Thyroid gland (tissue), 4 donors: ENCODE measurements around the gene CDK5RAP3. TPM values are rescaled to one million over a fixed set of nuclear protein-coding genes. Genes with fewer than 3 reads are reported as not detected.
"Not testable (repeated sequence)": the region's sequence is repeated elsewhere in the genome, so short reads cannot be mapped to it uniquely, and the experiment has no call there.

Source experiments
- DNase-seq, 2 donors: peaks; one replicate each; pipeline ENCODE4 v3.0.0-alpha.2; 2019
- H3K27ac ChIP-seq, 3 donors: fragments of 200-600 bp; sonication (generic); 1 replicate in 2 of 3; 2 replicates in 1 of 3; pipeline ENCODE4 v1.5.1; 2016 to 2019; ENCODE audit warnings: mild to moderate bottlenecking in 1 of 3, moderate library complexity in 1 of 3
- H3K27me3 ChIP-seq: fragments of 200-600 bp; sonication (generic); one replicate; pipeline ENCODE4 v1.5.1; 2019
- H3K36me3 ChIP-seq, 2 donors: fragments of 200-600 bp; sonication (generic); one replicate each; pipeline ENCODE4 v1.5.1; 2016 to 2019
- H3K4me1 ChIP-seq, 2 donors: fragments of 200-600 bp; sonication (generic); one replicate each; pipeline ENCODE4 v1.5.1; 2017 to 2019
- H3K4me3 ChIP-seq, 3 donors: fragments of 200-600 bp; sonication (generic); replicated peaks in 1 of 3; 1 replicate in 2 of 3; 2 replicates in 1 of 3; pipeline ENCODE4 v1.5.1; 2016; ENCODE audit warnings: mild to moderate bottlenecking in 1 of 3
- H3K9me3 ChIP-seq: fragments of 200-600 bp; sonication (generic); one replicate; pipeline ENCODE4 v1.5.1; 2017
- CTCF ChIP-seq, 6 experiments: fragments of 200-600 bp in 3 of 6; fragments of 450-650 bp in 3 of 6; sonication (generic) in 3 of 6; IDR thresholded peaks; one replicate each; pipeline ENCODE4 v1.5.1; 2016 to 2019; ENCODE audit warnings: antibody characterized with exemption in 6 of 6, mild to moderate bottlenecking in 2 of 6, inconsistent platforms in 1 of 6, moderate library complexity in 1 of 6
- POLR2A ChIP-seq, 2 donors: fragments of 450-650 bp; IDR thresholded peaks; one replicate each; pipeline ENCODE4 v1.6.1; 2017; ENCODE audit warnings: antibody characterized with exemption in 2 of 2, mild to moderate bottlenecking in 2 of 2, moderate library complexity in 1 of 2
- WGBS, 2 donors: methylation state at CpG; one replicate each; pipeline ENCODE4 v1.1.5; 2017; 5-methylcytosine and 5-hydroxymethylcytosine counted together
- intact Hi-C: fragments of 100-400 bp; cut with DNase I; formaldehyde crosslinking; loops from one replicate; pipeline ENCODE4 v1.15.1; 2023
- total RNA-seq, 4 donors: library from RNA; depleted of rRNA; stranded (reverse); fragments of >200 nt; gene quantifications; one replicate each; pipeline ENCODE4 v1.2.3, GENCODE V29; 2016

The CDK5RAP3 gene
- total RNA-seq, 4 donors from 2014 or later, result 165 to 221 (median 193) TPM

DNA sequence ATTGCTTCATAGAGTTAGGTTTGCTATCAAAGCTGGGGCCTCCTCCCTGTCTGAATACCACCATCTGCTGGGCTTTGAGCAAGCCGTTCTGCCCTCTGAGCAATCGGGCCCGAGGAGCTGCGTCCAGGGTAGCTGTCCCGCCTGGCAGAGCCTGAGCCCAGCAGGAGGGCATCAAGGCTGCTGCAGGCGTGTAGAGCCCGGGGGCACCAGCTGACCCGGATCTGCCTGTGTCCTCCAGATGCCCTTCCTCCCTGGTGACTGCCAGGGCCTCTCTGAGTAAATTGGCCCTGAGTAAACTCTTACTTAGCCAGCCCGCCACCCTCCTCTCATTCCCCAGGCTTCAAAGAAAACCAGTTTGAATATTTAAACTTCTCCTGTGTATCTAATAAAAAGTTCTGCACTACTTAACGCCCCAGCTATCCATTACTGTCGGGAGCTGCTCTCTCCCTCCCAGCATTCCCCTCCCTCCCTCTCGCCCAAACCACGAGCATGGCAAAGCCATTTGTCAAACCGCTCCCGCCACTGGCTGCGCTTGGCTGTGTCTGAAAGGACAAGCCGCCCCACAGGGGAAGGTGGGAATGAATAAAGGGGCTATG lies 16.4 kb downstream of the CDK5RAP3 start:
- intact Hi-C loops, result no loop called here
- peaks cover 11 to 19% of the 10 kb centered on the region in 2 donors for H3K4me1 ChIP-seq
- peak; percentile 82 to 88 for DNase-seq
- peaks cover 3 to 6% of the 10 kb centered on the region in 2 donors for H3K36me3 ChIP-seq
- TF ChIP-seq CTCF (IDR thresholded peaks at IDR 0.05) (no peak), POLR2A (IDR thresholded peaks at IDR 0.05) (peak in 1 of 2 donors; percentile 33)
- 22 to 29% methylated on average over 12 to 15 of the region's 17 CpGs for WGBS, 2 donors
- H3K27ac ChIP-seq, result peak overlapping the region; percentile 72 to 93 (median 89)
- H3K4me3 ChIP-seq, result no peak overlapping the region
- no peaks in the 10 kb centered on the region for H3K27me3 ChIP-seq
- no peaks in the 10 kb centered on the region for H3K9me3 ChIP-seq

GRCh38 chr17:47988445-47988844 lies 17.5 kb downstream of the CDK5RAP3 start:
- H3K27me3 ChIP-seq, H3K36me3 ChIP-seq, intact Hi-C loops, H3K9me3 ChIP-seq, DNase-seq, H3K4me3 ChIP-seq: not testable (repeated sequence)
- WGBS, 2 donors, result 97 to 100% methylated on average over 1 of the region's 1 CpG
- Histone ChIP-seq H3K27ac (peak overlapping the region in 1 of 3 donors; percentile 72), H3K4me1 (peaks cover 11 to 19% of the 10 kb centered on the region in 2 donors)

GRCh38 chr17:47989159-47989558 lies 18.2 kb downstream of the CDK5RAP3 start:
- DNase-seq, result no peak
- H3K4me3 ChIP-seq, result no peak overlapping the region
- TF ChIP-seq POLR2A (IDR thresholded peaks at IDR 0.05) (no peak), CTCF (IDR thresholded peaks at IDR 0.05) (no peak)
- H3K4me1 ChIP-seq, result peaks cover 11 to 19% of the 10 kb centered on the region in 2 donors
- no peaks in the 10 kb centered on the region for H3K27me3 ChIP-seq
- no peaks in the 10 kb centered on the region for H3K9me3 ChIP-seq
- intact Hi-C loops, result no loop called here
- no peak overlapping the region for H3K27ac ChIP-seq
- H3K36me3 ChIP-seq, result no peaks in the 10 kb centered on the region
- 79 to 82% methylated on average over 10 of the region's 10 CpGs for WGBS, 2 donors

DNA sequence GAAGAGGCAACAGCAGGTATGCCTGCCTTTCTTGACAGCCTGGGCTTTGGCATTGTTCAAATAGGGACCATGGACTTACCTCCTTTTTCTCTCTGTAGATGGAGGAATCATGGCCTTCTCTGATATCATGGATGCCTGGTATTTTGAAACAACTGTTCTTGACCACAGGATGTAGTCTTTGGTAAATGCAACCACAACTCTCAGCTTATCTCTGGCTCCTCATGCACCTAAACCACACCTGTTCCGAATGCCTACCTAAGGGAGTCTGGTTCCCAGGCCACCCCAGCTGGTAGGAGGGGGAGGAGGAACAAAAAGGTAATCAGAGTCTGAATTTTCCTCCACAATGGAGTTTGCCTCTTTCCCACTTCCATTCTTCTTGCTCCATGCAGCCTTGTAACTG lies 18.8 kb downstream of the CDK5RAP3 start:
- intact Hi-C loops, result no loop called here
- Histone ChIP-seq H3K27ac (no peak overlapping the region), H3K27me3 (no peaks in the 10 kb centered on the region), H3K4me3 (no peak overlapping the region), H3K4me1 (peaks cover 11 to 19% of the 10 kb centered on the region in 2 donors), H3K9me3 (no peaks in the 10 kb centered on the region), H3K36me3 (no peaks in the 10 kb centered on the region)
- no peak for DNase-seq
- 78 to 100% methylated on average over 1 of the region's 1 CpG for WGBS, 2 donors
- no peak for TF ChIP-seq POLR2A (IDR thresholded peaks at IDR 0.05)
- TF ChIP-seq CTCF (IDR thresholded peaks at IDR 0.05), result no peak

DNA sequence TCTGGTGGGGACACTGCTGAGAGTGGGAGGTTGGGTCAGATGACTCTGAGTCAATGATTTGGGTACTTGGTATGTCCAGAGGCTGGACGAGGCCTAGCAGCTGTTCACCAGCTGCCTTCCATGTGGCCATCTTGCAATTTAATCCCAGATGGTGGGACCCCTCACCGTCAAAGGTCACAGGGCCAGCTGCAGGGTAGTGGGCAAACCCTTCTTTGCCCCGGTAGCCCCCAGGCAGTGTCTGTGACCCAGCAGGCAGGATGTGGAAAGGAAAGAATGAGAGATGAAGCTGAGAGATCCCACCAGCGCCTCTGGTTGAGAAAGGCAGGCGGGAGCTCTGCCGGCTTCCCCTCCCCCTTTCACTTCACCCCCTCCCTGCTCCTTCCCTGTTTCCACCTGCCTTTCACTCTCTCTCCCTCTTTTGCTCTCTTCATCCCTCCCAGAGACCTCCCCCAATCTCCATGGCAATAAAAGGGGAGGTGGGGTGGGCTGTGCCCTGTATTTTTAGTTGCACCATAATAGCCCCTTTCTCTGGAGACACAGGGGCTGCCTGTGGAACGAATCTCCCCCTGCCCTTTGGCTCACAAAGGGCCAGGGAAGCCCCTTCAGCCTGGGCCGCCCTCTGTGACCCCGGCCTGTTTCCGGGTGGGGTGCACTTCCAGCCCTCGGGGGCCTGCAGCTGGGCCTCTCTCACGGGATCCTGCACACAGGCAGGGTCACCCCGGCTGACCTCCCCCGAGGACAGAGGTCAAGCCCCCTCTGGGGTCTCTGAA lies 20.2 kb downstream of the CDK5RAP3 start:
- DNase-seq, result no peak
- 51 to 60% methylated on average over 9 to 14 of the region's 14 CpGs for WGBS, 2 donors

More for the DNA sequence above, 20.2 kb downstream of the CDK5RAP3 start:
- intact Hi-C loops, result no loop called here
- H3K4me1 ChIP-seq, result peaks cover 11 to 21% of the 10 kb centered on the region in 2 donors
- H3K36me3 ChIP-seq, result no peaks in the 10 kb centered on the region
- no peak overlapping the region for H3K4me3 ChIP-seq
- no peak overlapping the region for H3K27ac ChIP-seq
- H3K27me3 ChIP-seq, result no peaks in the 10 kb centered on the region
- TF ChIP-seq POLR2A (IDR thresholded peaks at IDR 0.05) (no peak), CTCF (IDR thresholded peaks at IDR 0.05) (no peak)
- no peaks in the 10 kb centered on the region for H3K9me3 ChIP-seq
